Choroid plexus epithelial cell (primary cell): ENCODE measurements around the gene NARF.

ENCODE experiments used
- DNase-seq: peaks from one replicate; pipeline ENCODE4 v3.0.0-alpha.2; 2010; ENCODE audit warnings: low read depth
- H3K4me3 ChIP-seq: 2 replicates; pipeline ENCODE4 v1.5.1; 2011; ENCODE audit warnings: low read depth, mild to moderate bottlenecking, control low read depth, low read length, moderate library complexity
- CTCF ChIP-seq: conservative IDR thresholded peaks from 2 replicates; pipeline ENCODE4 v1.5.1; 2011; ENCODE audit warnings: low read depth, mild to moderate bottlenecking, control low read depth, inconsistent platforms, low read length, moderate library complexity

Gene NARF

GRCh38 chr17:82464567-82464929 is 6.0 kb downstream of the NARF start:
- H3K4me3 ChIP-seq = no peak overlapping the region
- DNase-seq = no peak
- TF ChIP-seq CTCF = no peak

- no peak overlapping the region for H3K4me3 ChIP-seq
- DNase-seq = no peak
- no peak for TF ChIP-seq CTCF
These were observed 6.6 kb downstream of the NARF start for GRCh38 chr17:82465023-82465603.

DNA sequence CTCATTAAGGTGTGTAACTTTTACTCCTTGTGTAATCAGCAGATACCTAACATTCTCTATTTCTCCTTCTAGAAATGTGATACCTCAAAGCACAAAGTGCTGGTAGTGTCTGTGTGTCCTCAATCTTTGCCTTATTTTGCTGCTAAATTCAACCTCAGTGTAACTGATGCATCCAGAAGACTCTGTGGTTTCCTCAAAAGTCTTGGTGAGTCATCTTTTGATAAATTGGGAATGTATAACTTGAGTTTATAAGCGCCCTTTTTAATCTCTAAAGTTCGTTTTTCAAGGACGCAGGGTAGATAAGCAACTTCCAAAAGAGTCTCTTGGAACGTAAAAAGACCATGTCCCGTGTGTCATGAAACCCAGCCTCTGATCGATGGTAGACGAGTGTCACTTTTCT is 10.2 kb downstream of the NARF start:
- DNase-seq = peak; percentile 20

GRCh38 chr17:82470065-82470464 is 11.5 kb downstream of the NARF start:
- no peak overlapping the region for H3K4me3 ChIP-seq
- DNase-seq = no peak
- TF ChIP-seq CTCF = no peak

More for the DNA sequence above, 10.2 kb downstream of the NARF start:
- no peak for TF ChIP-seq CTCF
- no peak overlapping the region for H3K4me3 ChIP-seq

DNA sequence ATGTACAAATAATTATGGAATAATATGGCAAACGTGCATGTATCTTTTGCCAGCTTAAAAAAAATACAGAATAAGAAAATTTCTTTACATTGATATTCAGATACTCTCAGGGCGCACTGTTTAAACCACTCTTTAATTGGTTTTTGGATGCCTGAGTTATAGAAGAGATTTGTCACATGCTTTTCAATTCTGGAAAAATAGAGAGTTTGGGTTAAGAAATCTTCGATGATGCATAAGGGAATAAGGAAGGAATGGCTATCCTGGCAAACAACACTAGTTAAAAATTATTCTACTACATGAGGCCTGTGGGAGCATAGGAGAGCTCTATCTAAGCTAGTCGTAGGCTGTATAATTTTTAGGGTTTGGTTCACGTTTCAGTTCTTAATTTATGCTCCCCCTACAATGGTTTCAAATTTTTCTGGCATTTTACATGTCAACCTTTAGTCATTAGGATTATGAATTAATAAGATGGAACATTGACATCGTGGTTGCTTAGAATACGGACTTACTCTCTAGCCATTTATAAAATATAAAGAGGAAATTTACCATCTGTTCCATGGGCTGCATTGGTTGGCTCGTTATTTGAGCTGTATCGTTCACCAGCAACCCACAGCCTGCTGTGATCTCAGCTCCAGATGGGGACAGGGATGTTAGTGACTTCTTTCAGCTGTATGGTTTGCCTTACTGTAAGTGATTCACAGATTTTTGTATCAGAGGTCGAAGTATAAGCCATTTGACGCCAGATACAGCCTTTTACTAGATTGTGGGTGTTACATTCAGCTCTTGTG is 15.9 kb downstream of the NARF start:
- H3K4me3 ChIP-seq = no peak overlapping the region
- no peak for DNase-seq
- no peak for TF ChIP-seq CTCF

DNA sequence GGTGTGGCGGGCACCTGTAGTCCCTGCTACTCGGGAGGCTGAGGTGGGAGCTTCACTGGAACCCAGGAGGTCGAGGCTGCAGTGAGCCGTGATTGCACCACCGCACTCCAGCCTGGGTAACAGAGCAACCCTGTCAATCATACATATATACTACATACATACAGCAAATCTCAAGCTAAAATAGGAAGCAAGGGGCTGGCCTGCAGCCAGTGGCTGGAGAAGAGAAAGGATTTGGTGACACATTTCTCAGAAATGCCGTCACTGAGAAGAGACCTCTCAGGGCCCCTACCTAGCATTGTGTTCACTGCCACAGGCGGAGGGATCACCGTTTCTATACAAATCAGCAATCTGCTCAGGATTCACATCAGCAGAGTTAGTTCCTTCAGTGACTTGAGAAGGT is 16.9 kb downstream of the NARF start:
- DNase-seq = no peak
- H3K4me3 ChIP-seq = no peak overlapping the region
- TF ChIP-seq CTCF = no peak

DNA sequence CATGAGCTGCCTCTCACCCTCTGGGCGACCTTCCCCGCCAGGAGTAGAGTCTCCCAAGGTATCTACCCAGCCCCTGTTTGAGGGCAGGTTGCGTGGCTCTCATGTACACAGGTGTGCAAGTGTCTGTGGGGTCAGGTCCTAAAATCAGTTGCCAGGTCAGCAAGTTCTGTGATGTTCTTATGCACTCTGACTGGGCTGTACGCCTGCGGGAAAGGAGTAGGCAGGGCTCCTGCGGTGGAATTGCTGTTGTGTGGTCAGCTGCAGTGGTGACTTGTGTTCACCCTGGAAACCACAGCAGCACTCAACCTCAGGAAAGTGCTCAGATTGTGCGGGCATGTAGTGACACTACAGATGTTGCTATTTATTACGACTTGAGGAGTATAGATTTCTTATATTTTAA is 19.4 kb downstream of the NARF start:
- H3K4me3 ChIP-seq = no peak overlapping the region
- no peak for TF ChIP-seq CTCF
- peak; percentile 30 for DNase-seq
